ENCODE data around the gene KDM8. TPM values are rescaled to one million over a fixed set of nuclear protein-coding genes. Genes with fewer than 3 reads are reported as not detected.

KDM8 gene
- total RNA-seq, 1 experiment from 2014 or later = 5.3 TPM

DNA sequence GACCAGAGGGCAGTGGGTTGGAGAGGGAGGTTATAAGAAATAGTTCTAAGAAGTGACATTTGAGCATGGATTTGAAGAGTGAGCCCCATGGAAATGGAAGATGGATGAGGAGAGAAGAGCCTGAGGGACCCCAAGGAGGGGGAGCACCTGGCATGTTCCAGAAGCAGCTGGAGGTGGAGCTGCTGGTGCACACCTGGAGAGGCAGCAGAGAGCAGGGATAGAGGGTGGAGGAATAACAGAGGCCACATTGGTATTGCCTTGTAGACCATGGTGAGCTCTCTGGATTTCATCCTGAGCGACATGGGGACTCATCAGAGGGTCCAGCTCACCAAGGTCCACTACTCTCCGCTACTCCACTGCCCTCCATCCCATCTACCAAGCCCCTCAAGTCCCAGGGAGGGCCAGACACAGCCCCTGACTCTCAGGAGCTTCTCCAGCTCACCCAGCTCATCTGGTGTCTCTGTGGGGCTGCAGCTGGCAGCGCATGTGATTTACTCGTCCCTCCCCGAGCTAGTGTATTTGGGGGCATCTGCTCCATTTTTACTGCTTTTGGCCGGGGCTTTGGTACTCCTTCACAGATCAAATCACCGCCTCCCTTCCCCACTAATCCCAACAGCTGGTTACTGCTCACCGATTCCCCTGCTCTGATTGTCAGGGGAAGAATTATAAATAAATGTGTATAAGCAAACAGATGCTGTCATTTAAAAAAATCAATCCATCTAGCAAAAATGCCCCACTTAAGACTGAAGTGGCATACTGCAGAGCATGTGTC, 22.1 kb upstream of the KDM8 start:
- intact Hi-C loops (cut with micrococcal nuclease) = no loop called here
- BruUV-seq (replicated peaks) = no TSS peak
- no peak overlapping the region for H3K9ac ChIP-seq (ENCODE audit: low read length)
- RAD21 ChIA-PET (ENCODE audit: low non-redundant PET in 1 of 2, low total read pairs in 2 of 2, uncharacterized antibody in 2 of 2, unreplicated experiment in 2 of 2) = interaction anchor here in 1 of 2 experiments (1.1 kb wide), 1 partner anchor 187 kb away, joined by 6 read pairs; no protein-coding TSS in a partner anchor
- CTCF ChIA-PET = interaction anchor here (1.1 to 6.5 kb wide), 5 partner anchors 9 to 194 kb away, joined by 4 to 69 read pairs (median 5); no protein-coding TSS in a partner anchor
- no peaks in the 10 kb centered on the region for H3K79me2 ChIP-seq (ENCODE audit: insufficient read depth, low read length)
- TF ChIP-seq YY1 (IDR thresholded peaks at IDR 0.05; ENCODE audit: extremely low read depth, insufficient replicate concordance, low read depth, low read length) (no peak), POLR2AphosphoS5 (IDR thresholded peaks at IDR 0.05; ENCODE audit: low read depth, low read length) (no peak), CTCF (IDR thresholded peaks at IDR 0.05 in 2 of 3, conservative IDR thresholded peaks at IDR 0.05 in 1 of 3; ENCODE audit: borderline replicate concordance in 1 of 3, insufficient read depth in 1 of 3, low read depth in 2 of 3, low read length in 2 of 3) (peak in 2 of 3 experiments; percentile 46 to 56; a peak in 4 of 6 replicates), RAD21 (IDR thresholded peaks at IDR 0.05; ENCODE audit: low read depth) (peak; percentile 26; the same call in 1 of the 2 replicates), MAX (IDR thresholded peaks at IDR 0.05) (no peak), ELF1 (IDR thresholded peaks at IDR 0.05; ENCODE audit: borderline replicate concordance, low read depth) (no peak), JUND (IDR thresholded peaks at IDR 0.05) (no peak), FOSL1 (IDR thresholded peaks at IDR 0.05; ENCODE audit: low read depth) (no peak), EGR1 (IDR thresholded peaks at IDR 0.05; ENCODE audit: low read depth) (no peak), POLR2A (IDR thresholded peaks at IDR 0.05; ENCODE audit: borderline replicate concordance, extremely low read depth, insufficient read depth, insufficient read length) (no peak)
- TF ChIP-seq, protein P1, sequence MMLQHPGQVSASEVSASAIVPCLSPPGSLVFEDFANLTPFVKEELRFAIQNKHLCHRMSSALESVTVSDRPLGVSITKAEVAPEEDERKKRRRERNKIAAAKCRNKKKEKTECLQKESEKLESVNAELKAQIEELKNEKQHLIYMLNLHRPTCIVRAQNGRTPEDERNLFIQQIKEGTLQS (IDR thresholded peaks at IDR 0.05) = no peak
- no peaks in the 10 kb centered on the region for H3K9me2 ChIP-seq (ENCODE audit: insufficient read depth)
- no peak overlapping the region for H3K27ac ChIP-seq (ENCODE audit: low read depth, low read length)
- H3K4me2 ChIP-seq (ENCODE audit: low read length) = no peak overlapping the region
- H3K36me3 ChIP-seq (ENCODE audit: control insufficient read depth in 1 of 2, insufficient read depth in 2 of 2, low read length in 2 of 2) = no peaks in the 10 kb centered on the region
- POLR2A ChIA-PET = interaction anchor here (0.9 kb wide), 1 partner anchor 9 kb away, joined by 3 read pairs; no protein-coding TSS in a partner anchor
- no peaks in the 10 kb centered on the region for H4K20me1 ChIP-seq (ENCODE audit: insufficient read depth)
- no peak for DNase-seq (ENCODE audit: low read depth, low spot score)
- H3K4me3 ChIP-seq (replicated peaks in 1 of 2; ENCODE audit: low read depth in 1 of 2, low read length in 2 of 2) = no peak overlapping the region
- peak; percentile 68 for ATAC-seq
- H3K4me1 ChIP-seq (ENCODE audit: control insufficient read depth in 1 of 2, insufficient read depth in 2 of 2, low read length in 2 of 2) = peaks cover 0 to 27% of the 10 kb centered on the region in 2 experiments; a peak in 2 of 4 replicates
- H2AFZ ChIP-seq (ENCODE audit: low read depth, low read length, poor library complexity, severe bottlenecking) = no peak overlapping the region
- no peaks in the 10 kb centered on the region for H3K27me3 ChIP-seq (ENCODE audit: insufficient read depth, low read length)
- no peaks in the 10 kb centered on the region for H3K9me3 ChIP-seq (ENCODE audit: control insufficient read depth in 1 of 2, insufficient read depth in 1 of 2, low read depth in 1 of 2, low read length in 2 of 2)

All from HCT116 (cell line).